Activated naive CD4-positive, alpha-beta T cell treated with anti-CD3 and anti-CD28 coated beads, Interleukin-2, amount 50 U/mL, for 72 hours (primary cell): ENCODE results near the gene INTS7. TPM values are rescaled to one million over a fixed set of nuclear protein-coding genes. Genes with fewer than 3 reads are reported as not detected.

Source experiments
- total RNA-seq, 2 donors: library from RNA; stranded (reverse); gene quantifications; one replicate each; pipeline ENCODE4 v1.2.3, GENCODE V29; 2022

Gene INTS7
- total RNA-seq, 2 donors from 2014 or later, result 27.6 to 28.7 TPM

Other genes starting within 250 kb of the INTS7 start
- 10 to 100 TPM; 14.1 to 16.6 TPM for gene LPGAT1, start 204.8 kb downstream of the INTS7 start, total RNA-seq
- gene DTL, start 191 bp upstream of the INTS7 start, total RNA-seq, result 100 to 1,000 TPM in 1 of 2 donors, 10 to 100 TPM in 1; 82.2 to 111 TPM
- 10 to 100 TPM; 28.1 to 33.1 TPM for gene PPP2R5A, start 249.9 kb upstream of the INTS7 start, total RNA-seq